ENCODE data around the gene GSTM2. TPM values are rescaled to one million over a fixed set of nuclear protein-coding genes. Genes with fewer than 3 reads are reported as not detected.

The GSTM2 gene
- total RNA-seq, 2 donors from 2014 or later: 18.4 to 30.3 TPM

- no peak for DNase-seq
- no peak overlapping the region for H3K27ac ChIP-seq (ENCODE audit: low read depth, low read length)
- TF ChIP-seq CTCF (conservative IDR thresholded peaks at IDR 0.05): no peak
- no peak overlapping the region for H3K27ac Mint-ChIP-seq
- H3K9me3 ChIP-seq (ENCODE audit: control insufficient read depth, low read length): no peaks in the 10 kb centered on the region
- no peak overlapping the region for H3K4me3 Mint-ChIP-seq
- WGBS, 2 experiments (ENCODE audit: insufficient coverage in 1 of 2, insufficient read length in 1 of 2): 93% methylated on average over 2 of the region's 2 CpGs; no CpG with 5 or more reads in 1 of the 2 experiments
- no peaks in the 10 kb centered on the region for H3K36me3 Mint-ChIP-seq (ENCODE audit: low read depth)
- H3K9ac ChIP-seq (ENCODE audit: extremely low read depth, low read length, poor library complexity, severe bottlenecking): no peak overlapping the region
- H3K4me1 ChIP-seq (ENCODE audit: control insufficient read depth, insufficient read depth, low read length): no peaks in the 10 kb centered on the region
- peaks cover 3% of the 10 kb centered on the region for H3K4me1 Mint-ChIP-seq
- H3K4me3 ChIP-seq (ENCODE audit: low read length): no peak overlapping the region
- H3K36me3 ChIP-seq (ENCODE audit: control insufficient read depth, insufficient read depth, low read length): no peaks in the 10 kb centered on the region
- H3K9me3 Mint-ChIP-seq: no peaks in the 10 kb centered on the region
- H3K27me3 Mint-ChIP-seq (ENCODE audit: insufficient read depth): peaks cover 43% of the 10 kb centered on the region
- H3K27me3 ChIP-seq (ENCODE audit: control insufficient read depth, insufficient read depth, low read length, poor library complexity, severe bottlenecking): peaks cover 44% of the 10 kb centered on the region
Observed at GRCh38 chr1:109652402-109652801, 15.5 kb upstream of the GSTM2 start.

GRCh38 chr1:109653306-109653705 is 14.6 kb upstream of the GSTM2 start:
- Histone ChIP-seq H3K4me1 (ENCODE audit: control insufficient read depth, insufficient read depth, low read length) (no peaks in the 10 kb centered on the region), H3K36me3 (ENCODE audit: control insufficient read depth, insufficient read depth, low read length) (no peaks in the 10 kb centered on the region), H3K9me3 (ENCODE audit: control insufficient read depth, low read length) (no peaks in the 10 kb centered on the region), H3K9ac (ENCODE audit: extremely low read depth, low read length, poor library complexity, severe bottlenecking) (no peak overlapping the region), H3K27me3 (ENCODE audit: control insufficient read depth, insufficient read depth, low read length, poor library complexity, severe bottlenecking) (peaks cover 44% of the 10 kb centered on the region), H3K27ac (ENCODE audit: low read depth, low read length) (no peak overlapping the region), H3K4me3 (ENCODE audit: low read length) (no peak overlapping the region)
- Mint-ChIP-seq H3K9me3 (no peaks in the 10 kb centered on the region), H3K36me3 (ENCODE audit: low read depth) (no peaks in the 10 kb centered on the region), H3K27ac (no peak overlapping the region), H3K4me1 (peaks cover 3% of the 10 kb centered on the region), H3K4me3 (no peak overlapping the region), H3K27me3 (ENCODE audit: insufficient read depth) (peaks cover 43% of the 10 kb centered on the region)
- 86 to 92% methylated on average over 2 of the region's 2 CpGs for WGBS, 2 experiments (ENCODE audit: insufficient coverage in 1 of 2, insufficient read length in 1 of 2)
- no peak for DNase-seq
- no peak for TF ChIP-seq CTCF (conservative IDR thresholded peaks at IDR 0.05)

GRCh38 chr1:109654519-109654918 is 13.3 kb upstream of the GSTM2 start:
- DNase-seq: no peak
- Mint-ChIP-seq H3K4me1 (peaks cover 3% of the 10 kb centered on the region), H3K36me3 (ENCODE audit: low read depth) (peaks cover 8% of the 10 kb centered on the region), H3K27me3 (ENCODE audit: insufficient read depth) (peaks cover 43% of the 10 kb centered on the region), H3K9me3 (no peaks in the 10 kb centered on the region), H3K4me3 (no peak overlapping the region), H3K27ac (no peak overlapping the region)
- H3K9me3 ChIP-seq (ENCODE audit: control insufficient read depth, low read length): no peaks in the 10 kb centered on the region
- H3K36me3 ChIP-seq (ENCODE audit: control insufficient read depth, insufficient read depth, low read length): no peaks in the 10 kb centered on the region
- H3K4me3 ChIP-seq (ENCODE audit: low read length): no peak overlapping the region
- no peak overlapping the region for H3K9ac ChIP-seq (ENCODE audit: extremely low read depth, low read length, poor library complexity, severe bottlenecking)
- H3K27ac ChIP-seq (ENCODE audit: low read depth, low read length): no peak overlapping the region
- WGBS, 2 experiments (ENCODE audit: insufficient coverage in 1 of 2, insufficient read length in 1 of 2): 92 to 98% methylated on average over 9 to 12 of the region's 12 CpGs
- H3K27me3 ChIP-seq (ENCODE audit: control insufficient read depth, insufficient read depth, low read length, poor library complexity, severe bottlenecking): peaks cover 44% of the 10 kb centered on the region
- no peak for TF ChIP-seq CTCF (conservative IDR thresholded peaks at IDR 0.05)
- H3K4me1 ChIP-seq (ENCODE audit: control insufficient read depth, insufficient read depth, low read length): no peaks in the 10 kb centered on the region

Measured in endodermal cell (in vitro differentiated cells).